ENCODE measurements around the gene GPN3. TPM values are rescaled to one million over a fixed set of nuclear protein-coding genes. Genes with fewer than 3 reads are reported as not detected.

Gene GPN3
- total RNA-seq (2016; rRNA removed; fragmentation: Illumina TruSeq; extraction: Trizol) (29.5 and 41.4 TPM in 2 replicates), polyA plus RNA-seq (2011; rRNA removed) (15.7 and 28.7 TPM in 2 replicates), polyA minus RNA-seq (2011; rRNA and poly(A)+ RNA removed; ENCODE audit: low replicate concordance) (15.6 and 33.6 TPM in 2 replicates), Bru-seq, nascent RNA (percentile 50 among the genes with signal in this experiment), BruChase-seq, experiment 1, labeled RNA remaining after a 6-hour chase (percentile 68 among the genes with signal in this experiment), BruChase-seq, experiment 2, labeled RNA remaining after a 2-hour chase (percentile 58 among the genes with signal in this experiment)
- total RNA-seq (2016; cell fraction: cytosol; rRNA removed; fragmentation: Illumina TruSeq; extraction: Trizol; ENCODE audit: low read depth): 5.9 and 7.1 TPM in 2 replicates
- 27.6 and 45.7 TPM in 2 replicates for total RNA-seq (2016; cell fraction: insoluble cytoplasmic fraction; rRNA removed; fragmentation: Illumina TruSeq; extraction: Trizol)
- total RNA-seq (2016; cell fraction: membrane; rRNA removed; fragmentation: Illumina TruSeq; extraction: Trizol): 11.7 and 13.4 TPM in 2 replicates
- total RNA-seq (2016; cell fraction: nucleus; rRNA removed; fragmentation: Illumina TruSeq; extraction: Trizol): 11.3 and 13.6 TPM in 2 replicates
- polyA plus RNA-seq (2011; cell fraction: cytosol; rRNA removed): 16.6 and 23.7 TPM in 2 replicates
- polyA plus RNA-seq (2011; cell fraction: nucleus; rRNA removed): 3.1 and 4.0 TPM in 2 replicates
- 16.0 and 21.5 TPM in 2 replicates for polyA plus RNA-seq (2012)
- polyA plus RNA-seq (2016; cell fraction: cytosol; fragmentation: Illumina TruSeq; extraction: Trizol; ENCODE audit: low read depth): 5.8 and 6.3 TPM in 2 replicates
- polyA plus RNA-seq (2016; cell fraction: insoluble cytoplasmic fraction; fragmentation: Illumina TruSeq; extraction: Trizol; ENCODE audit: low read depth): 41.0 and 48.7 TPM in 2 replicates
- 8.6 and 10.1 TPM in 2 replicates for polyA plus RNA-seq (2016; cell fraction: membrane; fragmentation: Illumina TruSeq; extraction: Trizol; ENCODE audit: low read depth)
- 20.1 and 22.8 TPM in 2 replicates for polyA plus RNA-seq (2016; cell fraction: nucleus; fragmentation: Illumina TruSeq; extraction: Trizol; ENCODE audit: insufficient read depth, low read depth)
- 15.4 and 16.1 TPM in 2 replicates for polyA minus RNA-seq (2011; cell fraction: cytosol; rRNA and poly(A)+ RNA removed)
- 4.2 and 7.6 TPM in 2 replicates for polyA minus RNA-seq (2011; cell fraction: nucleus; rRNA and poly(A)+ RNA removed)
- long read RNA-seq, experiment 1, transcript GPN3-201 (8 exons, 1,468 nt): major isoform, 39 of 48 reads
- long read RNA-seq, experiment 1, partial matches to known transcripts: 3 of 48 reads
- long read RNA-seq, experiment 1, other reads (novel, unspliced or antisense): 5 of 48 reads
- long read RNA-seq, experiment 2, transcript GPN3-201 (8 exons, 1,468 nt): major isoform, 10 of 20 reads
- long read RNA-seq, experiment 2, partial matches to known transcripts: 3 of 20 reads
- long read RNA-seq, experiment 2, other reads (novel, unspliced or antisense): 5 of 20 reads

DNA sequence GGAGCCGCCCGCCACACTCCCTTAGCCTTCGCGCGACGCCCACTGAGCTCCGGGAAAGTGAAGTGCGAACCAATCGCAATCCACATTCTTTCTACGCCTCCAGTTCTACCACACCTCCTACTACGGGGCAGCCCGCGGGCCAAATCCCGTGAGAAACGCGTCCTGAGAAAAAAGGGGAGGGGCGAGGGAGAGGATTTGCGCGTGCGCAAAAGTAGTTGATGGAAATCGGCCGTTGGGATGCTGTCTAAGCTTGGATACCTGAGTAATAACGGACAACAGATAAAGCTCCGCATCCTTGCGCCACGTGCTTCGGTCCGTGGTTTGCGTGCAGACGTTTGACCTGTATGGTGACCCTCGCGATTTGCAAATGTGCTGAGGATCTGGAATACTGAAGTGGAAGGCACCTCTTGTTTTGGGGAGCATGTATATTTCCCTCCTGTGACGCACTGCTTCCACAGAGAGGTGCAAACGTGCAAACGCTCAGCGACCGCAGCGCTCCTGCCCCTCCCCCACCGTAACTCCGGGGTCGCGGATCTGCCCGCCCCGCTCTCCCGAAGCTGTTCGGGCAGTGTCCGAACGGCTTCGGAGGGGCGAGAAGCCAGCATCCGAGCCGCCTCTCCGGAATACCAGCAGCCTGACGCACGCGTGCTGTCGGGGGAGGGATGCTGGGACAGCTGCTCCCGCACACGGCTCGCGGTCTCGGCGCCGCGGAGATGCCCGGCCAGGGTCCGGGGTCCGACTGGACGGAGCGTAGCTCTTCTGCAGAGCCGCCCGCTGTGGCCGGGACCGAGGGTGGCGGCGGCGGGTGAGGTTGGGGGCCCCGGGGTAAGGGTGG is at the start of gene GPN3, which contains the start of gene FAM216A:
GPN3 (minus strand) TSS at position 44 of the 835 bp plus-strand sequence. CDS start 54 bp downstream, outside the sequence.
FAM216A (plus strand) TSS at position 632 of the 835 bp plus-strand sequence; CDS start at position 663, 31 bp downstream.
- POLR2A ChIA-PET: interaction anchor here (0.8 to 2.7 kb wide), 16 partner anchors 10 to 275 kb away, joined by 3 to 49 read pairs (median 4); partner anchors contain the start of genes ARPC3, PPP1CC, PPTC7 and RAD9B
- BruUV-seq (replicated peaks): TSS peak; percentile 82
- Histone ChIP-seq H3K9ac (ENCODE audit: insufficient read depth, low read depth, low read length) (peak within 1 kb of the TSS; percentile 94), H3K79me2 (ENCODE audit: insufficient read depth, low read length) (peaks cover 22% of the 10 kb centered on the region), H3K4me3 (replicated peaks in 1 of 3; ENCODE audit: insufficient read depth in 1 of 3, low read depth in 2 of 3, low read length in 3 of 3) (peak within 1 kb of the TSS; percentile 86 to 92 (median 91)), H2AFZ (ENCODE audit: low read length) (no peak within 1 kb of the TSS), H4K20me1 (ENCODE audit: insufficient read depth, low read length) (no peaks in the 10 kb centered on the region), H3K27me3 (ENCODE audit: control insufficient read depth in 1 of 2, insufficient read depth in 2 of 2, low read length in 2 of 2) (peaks cover 0 to 3% of the 10 kb centered on the region in 2 experiments; a peak in 1 of 5 replicates), H3K4me1 (ENCODE audit: insufficient read depth, low read length) (peaks cover 24% of the 10 kb centered on the region), H3K36me3 (replicated peaks in 1 of 2; ENCODE audit: control insufficient read depth in 1 of 2, insufficient read depth in 2 of 2, low read length in 2 of 2) (peaks cover 3 to 15% of the 10 kb centered on the region in 2 experiments; a peak in 3 of 5 replicates), H3K9me3 (ENCODE audit: low read length) (no peaks in the 10 kb centered on the region), H3K4me2 (ENCODE audit: low read depth, low read length) (peak within 1 kb of the TSS; percentile 96), H3K27ac (ENCODE audit: extremely low read length, insufficient read depth, low read length) (peak within 1 kb of the TSS; percentile 81)
- ATAC-seq: peak; percentile 91
- intact Hi-C loops (cut with micrococcal nuclease; ENCODE audit: unreplicated experiment): loop anchor here (1.0 to 2.0 kb wide), 3 partner anchors 18 to 230 kb away; partner anchors contain the start of gene ARPC3
- DNase-seq (ENCODE audit: low spot score): peak; percentile 97
- CTCF ChIA-PET (ENCODE audit: low intra/inter-chr PET ratio, low total read pairs): interaction anchor here (1.1 to 2.6 kb wide), 5 partner anchors 19 to 230 kb away, joined by 3 to 12 read pairs (median 4); partner anchors contain the start of gene ARPC3
- peak; percentile 99 for FAIRE-seq
- in situ Hi-C loops (cut with HindIII; ENCODE audit: extremely low pct_ligation_motif_present, low pct_unique_long_range_greater_than_20kb): no loop called here
- WGBS (ENCODE audit: low lambda C conversion rate): 1% methylated on average over 32 of the region's 78 CpGs
- TF ChIP-seq YY1 (IDR thresholded peaks at IDR 0.05; ENCODE audit: insufficient read depth, insufficient replicate concordance, low read depth, low read length): peak; percentile 82
- TF ChIP-seq TGIF2 (CRISPR knock-in tag; IDR thresholded peaks at IDR 0.05): peak; percentile 57
- peak; percentile 88; the same call in 1 of the 2 replicates for TF ChIP-seq ZNF879 (CRISPR knock-in tag; IDR thresholded peaks at IDR 0.05)
- TF ChIP-seq POGZ (CRISPR knock-in tag; IDR thresholded peaks at IDR 0.05): peak; percentile 91
- peak; percentile 15; the same call in 1 of the 2 replicates for TF ChIP-seq ZNF558 (CRISPR knock-in tag; IDR thresholded peaks at IDR 0.05; ENCODE audit: borderline replicate concordance)
- TF ChIP-seq FLYWCH1 (CRISPR knock-in tag; IDR thresholded peaks at IDR 0.05): peak; percentile 73
- TF ChIP-seq, protein P1, sequence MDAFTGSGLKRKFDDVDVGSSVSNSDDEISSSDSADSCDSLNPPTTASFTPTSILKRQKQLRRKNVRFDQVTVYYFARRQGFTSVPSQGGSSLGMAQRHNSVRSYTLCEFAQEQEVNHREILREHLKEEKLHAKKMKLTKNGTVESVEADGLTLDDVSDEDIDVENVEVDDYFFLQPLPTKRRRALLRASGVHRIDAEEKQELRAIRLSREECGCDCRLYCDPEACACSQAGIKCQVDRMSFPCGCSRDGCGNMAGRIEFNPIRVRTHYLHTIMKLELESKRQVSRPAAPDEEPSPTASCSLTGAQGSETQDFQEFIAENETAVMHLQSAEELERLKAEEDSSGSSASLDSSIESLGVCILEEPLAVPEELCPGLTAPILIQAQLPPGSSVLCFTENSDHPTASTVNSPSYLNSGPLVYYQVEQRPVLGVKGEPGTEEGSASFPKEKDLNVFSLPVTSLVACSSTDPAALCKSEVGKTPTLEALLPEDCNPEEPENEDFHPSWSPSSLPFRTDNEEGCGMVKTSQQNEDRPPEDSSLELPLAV (CRISPR knock-in tag; conservative IDR thresholded peaks at IDR 0.05; ENCODE audit: low read depth): peak; percentile 84; the same call in 1 of the 2 replicates
- TF ChIP-seq, protein P2, sequence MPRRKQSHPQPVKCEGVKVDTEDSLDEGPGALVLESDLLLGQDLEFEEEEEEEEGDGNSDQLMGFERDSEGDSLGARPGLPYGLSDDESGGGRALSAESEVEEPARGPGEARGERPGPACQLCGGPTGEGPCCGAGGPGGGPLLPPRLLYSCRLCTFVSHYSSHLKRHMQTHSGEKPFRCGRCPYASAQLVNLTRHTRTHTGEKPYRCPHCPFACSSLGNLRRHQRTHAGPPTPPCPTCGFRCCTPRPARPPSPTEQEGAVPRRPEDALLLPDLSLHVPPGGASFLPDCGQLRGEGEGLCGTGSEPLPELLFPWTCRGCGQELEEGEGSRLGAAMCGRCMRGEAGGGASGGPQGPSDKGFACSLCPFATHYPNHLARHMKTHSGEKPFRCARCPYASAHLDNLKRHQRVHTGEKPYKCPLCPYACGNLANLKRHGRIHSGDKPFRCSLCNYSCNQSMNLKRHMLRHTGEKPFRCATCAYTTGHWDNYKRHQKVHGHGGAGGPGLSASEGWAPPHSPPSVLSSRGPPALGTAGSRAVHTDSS (CRISPR knock-in tag; conservative IDR thresholded peaks at IDR 0.05): no peak
- TF ChIP-seq ZNF614 (CRISPR knock-in tag; IDR thresholded peaks at IDR 0.05; ENCODE audit: borderline replicate concordance): 0 out of 2 replicates have a peak, but pooled peaks have one; percentile 33
- 0 out of 2 replicates have a peak, but pooled peaks have one; percentile 77 for TF ChIP-seq MTA1 (CRISPR knock-in tag; IDR thresholded peaks at IDR 0.05; ENCODE audit: borderline replicate concordance)

Data from HepG2 (cell line).